ENCODE measurements around the gene BIRC2. TPM values are rescaled to one million over a fixed set of nuclear protein-coding genes. Genes with fewer than 3 reads are reported as not detected.

The BIRC2 gene
- polyA plus RNA-seq, 1 donor (not counting 4 experiments of a cell fraction or from before 2014, with no cell fraction given), result 53.8 TPM

- Histone ChIP-seq H3K4me1 (ENCODE audit: control insufficient read depth, extremely low read depth, insufficient read depth, low read length) (peaks cover 12% of the 10 kb centered on the region), H3K9me3 (ENCODE audit: control insufficient read depth, low read depth, low read length) (no peaks in the 10 kb centered on the region), H2AFZ (ENCODE audit: control insufficient read depth, low read length) (no peak overlapping the region), H3K9me1 (ENCODE audit: control insufficient read depth, extremely low read depth, insufficient read depth, low read length) (peaks cover 3% of the 10 kb centered on the region), H4K20me1 (ENCODE audit: control insufficient read depth, extremely low read depth, insufficient read depth, low read length) (no peaks in the 10 kb centered on the region), H3K4me2 (ENCODE audit: control insufficient read depth, extremely low read depth, insufficient read depth, low read depth, low read length) (no peak overlapping the region), H3K36me3 (ENCODE audit: control insufficient read depth in 2 of 2, extremely low read depth in 1 of 2, insufficient read depth in 2 of 2, low read length in 2 of 2) (peaks cover 1 to 4% of the 10 kb centered on the region in 2 experiments), H3K9ac (ENCODE audit: control insufficient read depth, extremely low read depth, insufficient read depth, low read length) (no peak overlapping the region), H3K27me3 (ENCODE audit: control insufficient read depth, extremely low read depth, insufficient read depth, low read length) (no peaks in the 10 kb centered on the region), H3K79me2 (ENCODE audit: control insufficient read depth, insufficient read depth, low read length) (peaks cover 70% of the 10 kb centered on the region), H3K4me3 (ENCODE audit: control insufficient read depth in 2 of 3, extremely low read depth in 1 of 3, insufficient read depth in 2 of 3, low read depth in 1 of 3, low read length in 3 of 3) (no peak overlapping the region), H3K27ac (ENCODE audit: control insufficient read depth, insufficient read depth, low read length) (no peak overlapping the region)
- dilution Hi-C loops (cut with MboI; ENCODE audit: extremely low pct_ligation_motif_present, low sequenced_read_pairs), result no loop called here
- FAIRE-seq, result no peak
- DNase-seq (ENCODE audit: low read depth, low spot score), result no peak
- TF ChIP-seq EZH2 (IDR thresholded peaks at IDR 0.05; ENCODE audit: low read length) (no peak), CTCF (optimal IDR thresholded peaks at IDR 0.05 in 1 of 3, IDR thresholded peaks at IDR 0.05 in 1 of 3, conservative IDR thresholded peaks at IDR 0.05 in 1 of 3; ENCODE audit: extremely low read depth in 1 of 3, insufficient read depth in 2 of 3, low read length in 3 of 3) (no peak)
Measured at GRCh38 chr11:102420547-102420946, 73.5 kb downstream of the BIRC2 start.

- no peak overlapping the region for H3K4me3 ChIP-seq (ENCODE audit: control insufficient read depth in 2 of 3, extremely low read depth in 1 of 3, insufficient read depth in 2 of 3, low read depth in 1 of 3, low read length in 3 of 3)
- peaks cover 3% of the 10 kb centered on the region for H3K9me1 ChIP-seq (ENCODE audit: control insufficient read depth, extremely low read depth, insufficient read depth, low read length)
- no peak overlapping the region for H2AFZ ChIP-seq (ENCODE audit: control insufficient read depth, low read length)
- TF ChIP-seq CTCF (optimal IDR thresholded peaks at IDR 0.05 in 1 of 3, IDR thresholded peaks at IDR 0.05 in 1 of 3, conservative IDR thresholded peaks at IDR 0.05 in 1 of 3; ENCODE audit: extremely low read depth in 1 of 3, insufficient read depth in 2 of 3, low read length in 3 of 3), result no peak
- no peak for TF ChIP-seq EZH2 (IDR thresholded peaks at IDR 0.05; ENCODE audit: low read length)
- no peak overlapping the region for H3K4me2 ChIP-seq (ENCODE audit: control insufficient read depth, extremely low read depth, insufficient read depth, low read depth, low read length)
- no peaks in the 10 kb centered on the region for H4K20me1 ChIP-seq (ENCODE audit: control insufficient read depth, extremely low read depth, insufficient read depth, low read length)
- H3K27me3 ChIP-seq (ENCODE audit: control insufficient read depth, extremely low read depth, insufficient read depth, low read length), result no peaks in the 10 kb centered on the region
- H3K9ac ChIP-seq (ENCODE audit: control insufficient read depth, extremely low read depth, insufficient read depth, low read length), result no peak overlapping the region
- DNase-seq (ENCODE audit: low read depth, low spot score) (no peak), FAIRE-seq (no peak)
- dilution Hi-C loops (cut with MboI; ENCODE audit: extremely low pct_ligation_motif_present, low sequenced_read_pairs), result no loop called here
- H3K9me3 ChIP-seq (ENCODE audit: control insufficient read depth, low read depth, low read length), result no peaks in the 10 kb centered on the region
- H3K4me1 ChIP-seq (ENCODE audit: control insufficient read depth, extremely low read depth, insufficient read depth, low read length), result peaks cover 12% of the 10 kb centered on the region
- peaks cover 69% of the 10 kb centered on the region for H3K79me2 ChIP-seq (ENCODE audit: control insufficient read depth, insufficient read depth, low read length)
- peaks cover 1 to 4% of the 10 kb centered on the region in 2 experiments for H3K36me3 ChIP-seq (ENCODE audit: control insufficient read depth in 2 of 2, extremely low read depth in 1 of 2, insufficient read depth in 2 of 2, low read length in 2 of 2)
- H3K27ac ChIP-seq (ENCODE audit: control insufficient read depth, insufficient read depth, low read length), result no peak overlapping the region
Measured at GRCh38 chr11:102421261-102421660, 74.2 kb downstream of the BIRC2 start.
